ENCODE data around the gene FOSL2. TPM values are rescaled to one million over a fixed set of nuclear protein-coding genes. Genes with fewer than 3 reads are reported as not detected.

FOSL2 gene
- total RNA-seq, 1 donor from 2014 or later: 77.1 TPM

GRCh38 chr2:28430788-28431418, 38.2 kb downstream of the FOSL2 start:
- DNase-seq (ENCODE audit: low read depth) (no peak), FAIRE-seq (peak; percentile 36)
- Histone ChIP-seq H3K4me3 (ENCODE audit: low read depth, low read length) (no peak overlapping the region), H3K27me3 (ENCODE audit: control insufficient read depth, insufficient read depth, low read length) (no peaks in the 10 kb centered on the region), H3K36me3 (ENCODE audit: control insufficient read depth, insufficient read depth, low read length) (no peaks in the 10 kb centered on the region)
- no peak for TF ChIP-seq CTCF (IDR thresholded peaks at IDR 0.05; ENCODE audit: insufficient read depth, low read length, severe bottlenecking)

- TF ChIP-seq CTCF (IDR thresholded peaks at IDR 0.05; ENCODE audit: insufficient read depth, low read length, severe bottlenecking): no peak
- no peaks in the 10 kb centered on the region for H3K27me3 ChIP-seq (ENCODE audit: control insufficient read depth, insufficient read depth, low read length)
- no peak overlapping the region for H3K4me3 ChIP-seq (ENCODE audit: low read depth, low read length)
- DNase-seq (ENCODE audit: low read depth) (no peak), FAIRE-seq (no peak)
- no peaks in the 10 kb centered on the region for H3K36me3 ChIP-seq (ENCODE audit: control insufficient read depth, insufficient read depth, low read length)
Measured at GRCh38 chr2:28431741-28432140, 39.1 kb downstream of the FOSL2 start.

- FAIRE-seq (no peak), DNase-seq (ENCODE audit: low read depth) (no peak)
- Histone ChIP-seq H3K36me3 (ENCODE audit: control insufficient read depth, insufficient read depth, low read length) (no peaks in the 10 kb centered on the region), H3K27me3 (ENCODE audit: control insufficient read depth, insufficient read depth, low read length) (no peaks in the 10 kb centered on the region), H3K4me3 (ENCODE audit: low read depth, low read length) (no peak overlapping the region)
- no peak for TF ChIP-seq CTCF (IDR thresholded peaks at IDR 0.05; ENCODE audit: insufficient read depth, low read length, severe bottlenecking)
Measured at GRCh38 chr2:28432362-28432761, 39.7 kb downstream of the FOSL2 start.

GRCh38 chr2:28433215-28433614, 40.6 kb downstream of the FOSL2 start:
- no peaks in the 10 kb centered on the region for H3K27me3 ChIP-seq (ENCODE audit: control insufficient read depth, insufficient read depth, low read length)
- no peak for TF ChIP-seq CTCF (IDR thresholded peaks at IDR 0.05; ENCODE audit: insufficient read depth, low read length, severe bottlenecking)
- DNase-seq (ENCODE audit: low read depth) (no peak), FAIRE-seq (no peak)
- no peak overlapping the region for H3K4me3 ChIP-seq (ENCODE audit: low read depth, low read length)
- no peaks in the 10 kb centered on the region for H3K36me3 ChIP-seq (ENCODE audit: control insufficient read depth, insufficient read depth, low read length)

- DNase-seq (ENCODE audit: low read depth) (no peak), FAIRE-seq (no peak)
- no peaks in the 10 kb centered on the region for H3K27me3 ChIP-seq (ENCODE audit: control insufficient read depth, insufficient read depth, low read length)
- H3K36me3 ChIP-seq (ENCODE audit: control insufficient read depth, insufficient read depth, low read length): no peaks in the 10 kb centered on the region
- no peak overlapping the region for H3K4me3 ChIP-seq (ENCODE audit: low read depth, low read length)
- no peak for TF ChIP-seq CTCF (IDR thresholded peaks at IDR 0.05; ENCODE audit: insufficient read depth, low read length, severe bottlenecking)
Measured at GRCh38 chr2:28433935-28434599, 41.4 kb downstream of the FOSL2 start.

Data from bronchial epithelial cell (primary cell).